HG03159 (cell line): ENCODE data around the gene SPEG.
"Not testable (repeated sequence)": the region's sequence is repeated elsewhere in the genome, so short reads cannot be mapped to it uniquely, and the experiment has no call there.

Source experiments
- ATAC-seq: cut with Tn5 transposase; IDR thresholded peaks from one replicate; pipeline ENCODE4 v1.9.1; 2021; ENCODE audit warnings: mild to moderate bottlenecking, moderate library complexity; ENCODE audit not compliant: unreplicated experiment

SPEG gene

DNA sequence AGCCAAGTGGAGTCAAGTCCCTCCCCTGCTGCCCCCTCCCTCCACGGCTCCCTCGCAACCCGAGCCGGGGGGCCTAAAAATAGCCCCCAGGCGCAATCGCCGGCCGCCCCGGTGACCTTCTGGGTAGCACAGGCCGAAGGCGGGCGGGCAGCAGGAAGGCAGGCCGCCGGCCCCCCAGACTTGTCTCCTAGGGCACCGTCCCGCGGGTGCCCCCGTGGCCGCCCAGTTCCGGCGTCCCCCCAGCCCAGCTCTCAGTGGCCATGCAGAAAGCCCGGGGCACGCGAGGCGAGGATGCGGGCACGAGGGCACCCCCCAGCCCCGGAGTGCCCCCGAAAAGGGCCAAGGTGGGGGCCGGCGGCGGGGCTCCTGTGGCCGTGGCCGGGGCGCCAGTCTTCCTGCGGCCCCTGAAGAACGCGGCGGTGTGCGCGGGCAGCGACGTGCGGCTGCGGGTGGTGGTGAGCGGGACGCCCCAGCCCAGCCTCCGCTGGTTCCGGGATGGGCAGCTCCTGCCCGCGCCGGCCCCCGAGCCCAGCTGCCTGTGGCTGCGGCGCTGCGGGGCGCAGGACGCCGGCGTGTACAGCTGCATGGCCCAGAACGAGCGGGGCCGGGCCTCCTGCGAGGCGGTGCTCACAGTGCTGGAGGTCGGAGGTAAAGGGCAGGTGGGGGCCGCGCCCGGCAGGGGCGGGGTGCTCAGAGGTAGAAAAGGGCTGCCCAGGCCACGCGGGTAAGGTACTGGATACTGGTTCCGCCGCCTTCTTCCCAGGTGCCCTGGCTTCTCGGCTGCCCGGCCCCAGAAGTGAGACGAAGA is at the start of gene SPEG:
TSS of gene SPEG (plus strand) at position 126 of the 808 bp plus-strand sequence. CDS start at position 261, 135 bp downstream.
- no peak for ATAC-seq

DNA sequence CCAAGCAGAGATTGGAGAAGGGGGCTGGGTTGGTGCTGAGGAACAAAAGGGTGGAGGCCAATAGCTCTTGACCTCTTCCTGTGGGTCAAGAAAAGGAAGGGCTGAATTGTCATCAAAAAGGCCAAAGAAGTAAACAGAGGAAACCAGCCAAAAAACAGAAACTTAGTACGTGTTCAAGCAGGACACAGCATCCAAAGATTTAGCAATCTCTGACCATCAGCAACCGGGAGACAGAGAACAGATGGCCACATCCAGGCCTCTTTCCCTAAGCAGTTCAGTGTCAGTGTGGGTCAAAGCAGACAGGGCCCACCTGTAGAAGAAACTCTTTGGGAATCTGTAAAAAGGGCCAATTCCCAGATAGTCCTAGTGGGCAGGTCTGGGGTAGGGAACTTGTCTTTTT is 49.8 kb upstream of the SPEG start:
- ATAC-seq, result no peak

DNA sequence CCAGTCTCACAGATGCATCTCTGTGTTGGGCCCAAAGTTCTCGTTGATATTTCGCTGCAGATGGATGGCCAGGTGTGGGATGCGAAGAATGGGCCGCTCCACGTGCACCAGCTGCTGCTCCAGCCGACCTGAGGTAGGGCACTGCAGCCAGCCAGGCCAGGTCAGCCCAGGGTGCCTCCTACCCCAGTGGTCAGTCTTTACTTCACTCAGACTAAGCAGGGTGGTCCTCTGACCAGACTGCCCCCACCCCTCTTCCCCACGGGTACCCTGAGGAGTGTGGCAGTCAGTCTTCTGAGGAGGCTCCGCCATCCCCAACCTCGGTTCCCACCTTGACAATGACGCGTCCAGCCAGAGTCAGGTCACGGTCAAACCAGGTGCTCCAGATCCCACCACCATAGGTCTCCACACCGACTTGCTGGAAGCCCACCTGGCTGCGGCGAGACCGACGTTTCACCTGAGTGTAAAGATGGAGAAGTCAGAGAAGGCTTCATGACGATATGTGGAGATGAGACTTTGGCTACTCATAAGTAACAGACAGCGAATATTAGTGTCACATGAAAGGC is 48.6 kb upstream of the SPEG start:
- ATAC-seq, result no peak

DNA sequence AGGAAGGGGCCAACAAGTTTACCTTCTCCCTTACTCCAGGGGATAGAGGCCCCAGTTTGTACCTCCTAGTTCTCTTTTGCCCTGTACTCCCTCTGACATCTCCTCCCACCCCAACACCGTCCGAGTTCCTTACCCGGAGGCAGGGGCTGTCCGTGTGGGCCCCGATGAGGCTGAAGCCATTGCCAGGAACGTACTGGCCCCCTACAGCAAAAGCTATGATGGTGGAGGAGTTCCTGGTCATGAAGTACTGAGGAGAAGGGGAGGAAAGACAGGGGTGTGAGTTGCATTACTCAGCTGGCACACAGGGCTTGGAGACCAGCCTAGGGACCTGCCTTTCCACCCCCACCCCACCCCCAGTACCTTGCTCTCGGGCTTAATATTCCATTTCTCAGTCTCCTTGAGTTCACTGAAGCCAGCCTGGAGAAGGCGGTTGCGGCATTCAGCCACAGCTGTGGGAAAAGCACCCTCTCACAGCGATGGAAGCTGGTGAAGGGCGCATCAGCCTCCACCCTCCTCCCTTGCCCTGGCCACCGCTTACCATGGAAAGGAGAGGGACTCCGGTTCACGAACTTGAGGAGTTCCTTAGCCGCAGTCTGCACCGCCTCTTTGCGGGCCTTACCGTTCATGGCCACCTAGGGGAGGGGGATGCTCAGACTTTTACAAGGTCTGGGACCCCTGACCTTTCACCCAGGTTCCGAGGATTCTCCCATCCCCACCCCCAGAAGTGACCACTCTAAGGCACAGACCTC is 47.9 kb upstream of the SPEG start:
- ATAC-seq, result no peak

DNA sequence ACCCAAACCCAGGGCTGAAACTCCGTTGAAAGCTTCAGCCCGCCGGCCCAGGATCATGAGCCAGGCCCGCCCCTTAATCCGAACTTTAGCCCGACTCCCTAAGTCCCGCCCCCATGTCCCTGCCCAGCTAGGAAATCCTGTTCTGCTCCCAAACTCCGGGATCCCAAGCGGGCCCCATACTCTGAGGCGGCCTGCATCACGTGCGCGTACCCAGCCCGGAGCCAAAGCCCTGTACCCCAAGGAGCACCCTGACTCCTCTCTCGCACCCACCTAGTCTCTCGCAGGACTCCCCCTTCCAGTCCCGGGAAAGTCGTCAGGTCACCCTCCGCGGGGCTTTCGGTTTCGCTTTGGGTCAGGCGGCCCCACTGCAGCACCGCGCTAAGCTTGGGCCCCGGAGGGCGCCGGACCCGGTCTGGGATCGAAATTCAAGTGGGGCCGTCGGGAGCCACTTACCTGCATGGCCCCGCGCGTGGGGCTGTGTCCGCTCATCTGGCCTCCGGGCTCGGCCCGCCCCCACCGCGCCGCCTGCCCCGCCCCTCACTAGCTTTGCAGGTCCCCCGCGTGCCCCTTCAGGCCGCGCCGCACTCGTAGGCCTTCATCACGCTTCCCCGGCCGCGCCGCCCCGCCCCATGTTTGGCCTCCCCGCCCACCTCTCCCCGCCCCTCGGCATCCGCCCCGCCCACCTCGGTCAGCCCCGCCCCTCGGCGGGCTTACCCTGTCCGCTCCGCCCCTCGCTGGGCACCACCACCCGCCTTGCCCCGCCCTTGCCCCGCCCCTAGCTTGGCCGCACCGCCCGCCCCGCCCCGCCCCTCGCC is 47.1 kb upstream of the SPEG start, which contains the start of gene DNPEP:
TSS of gene DNPEP (minus strand) at position 607 of the 815 bp plus-strand sequence. CDS start at position 489, 118 bp downstream.
- ATAC-seq, result peak; percentile 52

DNA sequence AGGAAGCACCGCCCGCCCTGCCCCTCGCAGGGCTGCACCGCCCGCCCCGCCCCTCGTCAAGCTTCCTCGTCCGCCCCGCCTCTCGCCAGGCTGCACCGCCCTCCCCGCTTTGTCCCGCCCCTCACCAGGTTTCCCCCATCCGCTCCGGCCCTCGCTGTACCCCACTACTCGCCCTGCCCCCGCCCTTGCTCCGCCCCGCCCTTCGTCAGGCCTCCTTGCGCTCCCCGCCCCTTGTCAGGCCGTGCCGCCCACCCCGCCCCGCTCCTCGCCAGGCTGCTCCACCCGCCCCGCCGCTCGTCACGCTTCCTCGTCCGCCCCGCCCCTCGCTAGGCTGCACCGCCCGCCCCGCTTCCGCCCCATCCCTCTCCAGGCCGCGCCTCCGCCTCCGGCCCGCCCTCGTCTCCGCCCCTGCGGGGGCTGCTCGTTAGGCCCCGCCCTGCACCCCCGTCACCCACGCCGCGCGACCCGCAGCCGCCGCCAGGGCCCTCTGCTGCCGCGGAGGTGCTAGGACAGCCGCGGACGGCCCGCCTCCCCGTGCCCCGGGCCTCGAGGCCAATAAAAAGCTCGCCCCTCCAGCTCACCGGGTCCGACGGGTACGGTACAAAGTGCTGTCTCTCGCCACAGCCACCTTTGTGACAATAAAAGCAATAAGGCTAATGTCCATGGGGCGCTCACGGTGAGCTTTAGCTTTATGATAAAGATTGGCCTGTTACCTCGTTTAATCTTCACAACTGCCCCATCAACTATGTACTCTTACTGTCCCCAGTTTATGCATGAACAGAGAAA is 46.3 kb upstream of the SPEG start:
- ATAC-seq, result peak; percentile 83

DNA sequence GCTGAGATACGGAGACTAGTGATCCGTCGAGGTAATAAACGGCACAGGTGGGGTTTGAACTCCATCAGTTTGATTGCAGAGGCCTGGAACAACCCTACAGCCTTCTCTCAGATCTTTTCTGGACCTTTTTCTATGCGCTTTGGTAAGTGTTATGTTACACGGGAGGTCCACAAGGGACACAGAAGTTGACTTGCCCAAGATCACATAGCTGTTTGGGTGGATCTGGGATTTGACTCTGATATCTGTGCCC is 45.8 kb upstream of the SPEG start:
- no peak for ATAC-seq

DNA sequence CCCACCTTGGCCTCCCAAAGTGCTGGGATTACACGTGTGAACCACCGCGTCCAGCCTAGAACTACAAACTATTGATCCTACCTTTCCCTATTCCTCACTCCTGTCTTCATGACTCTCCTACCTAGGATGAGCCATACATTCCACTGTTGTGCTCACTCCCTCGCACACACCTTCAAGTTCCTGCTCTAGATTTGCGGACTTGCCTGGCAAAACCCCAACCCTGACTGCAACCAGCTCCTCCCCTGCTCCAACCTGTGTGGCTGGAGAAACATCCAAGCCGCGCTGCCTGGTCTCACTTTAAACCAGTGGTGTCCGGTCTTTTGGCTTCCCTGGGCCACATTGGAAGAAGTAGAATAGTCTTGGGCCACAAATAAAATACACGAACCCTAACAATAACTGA is 41.9 kb upstream of the SPEG start:
- no peak for ATAC-seq

DNA sequence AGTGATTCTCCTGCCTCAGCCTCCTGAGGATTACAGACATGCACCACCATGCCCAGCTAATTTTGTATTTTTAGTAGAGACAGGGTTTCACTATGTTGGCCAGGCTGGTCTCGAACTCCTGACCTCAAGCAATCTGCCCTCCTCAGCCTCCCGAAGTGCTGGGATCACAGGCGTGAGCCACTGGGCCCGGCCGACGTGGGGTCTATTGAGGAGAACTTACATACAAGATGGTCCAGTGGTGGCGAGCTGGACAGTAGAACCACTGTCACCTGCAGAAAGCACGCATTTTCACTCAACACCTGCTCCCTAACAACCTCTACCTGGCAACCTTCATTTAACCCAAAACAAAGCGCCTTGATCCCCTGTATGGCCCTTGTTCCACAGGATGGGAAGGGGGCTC is 39.6 kb upstream of the SPEG start:
- ATAC-seq, result not testable (repeated sequence)

DNA sequence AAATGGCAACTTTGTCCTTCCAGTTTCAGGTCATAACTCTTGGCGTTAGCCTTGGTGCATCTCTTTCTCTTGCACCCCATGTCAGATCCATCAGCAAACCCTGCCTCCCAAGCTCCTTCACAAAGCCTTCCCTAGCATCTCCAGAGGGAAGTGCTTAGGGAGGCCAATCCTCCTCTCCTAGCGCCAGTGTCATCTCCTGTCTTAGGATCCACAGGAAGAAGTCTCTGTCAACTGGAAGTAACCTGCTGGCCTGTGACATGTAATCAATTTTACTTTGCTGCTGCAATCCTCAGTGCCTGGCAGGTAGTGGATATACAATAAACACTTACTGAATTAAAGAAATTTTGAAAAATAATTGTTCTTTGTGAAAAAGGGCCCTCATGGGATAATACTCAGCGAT is 39.0 kb upstream of the SPEG start:
- no peak for ATAC-seq

DNA sequence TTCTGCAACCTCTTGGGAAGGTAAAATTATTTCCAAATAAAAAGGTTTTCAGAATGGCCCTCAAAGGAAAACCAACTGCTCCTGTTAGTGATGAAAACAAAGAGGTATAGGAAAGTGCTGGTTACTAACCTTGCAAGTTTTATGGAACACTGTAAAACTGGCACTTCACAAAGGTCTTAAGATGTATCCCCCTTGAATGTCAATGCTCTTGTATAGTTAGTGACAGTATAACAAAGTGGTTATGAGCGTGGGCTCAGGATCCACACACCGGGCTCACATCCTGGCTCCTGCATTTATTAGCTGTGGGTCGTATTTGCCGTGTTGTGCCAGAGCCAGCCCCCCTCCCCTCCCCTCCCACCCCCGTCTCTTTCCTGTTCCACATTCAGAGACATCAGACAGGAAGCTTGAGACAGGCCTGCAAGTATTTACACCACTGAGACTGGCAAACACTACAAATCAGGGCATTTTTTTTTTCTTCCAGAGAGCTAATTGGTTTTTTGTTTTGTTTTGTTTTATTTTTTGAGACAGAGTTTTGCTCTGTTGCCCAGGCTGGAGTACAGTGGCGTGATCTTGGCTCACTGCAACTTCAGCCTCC is 37.7 kb upstream of the SPEG start:
- no peak for ATAC-seq

DNA sequence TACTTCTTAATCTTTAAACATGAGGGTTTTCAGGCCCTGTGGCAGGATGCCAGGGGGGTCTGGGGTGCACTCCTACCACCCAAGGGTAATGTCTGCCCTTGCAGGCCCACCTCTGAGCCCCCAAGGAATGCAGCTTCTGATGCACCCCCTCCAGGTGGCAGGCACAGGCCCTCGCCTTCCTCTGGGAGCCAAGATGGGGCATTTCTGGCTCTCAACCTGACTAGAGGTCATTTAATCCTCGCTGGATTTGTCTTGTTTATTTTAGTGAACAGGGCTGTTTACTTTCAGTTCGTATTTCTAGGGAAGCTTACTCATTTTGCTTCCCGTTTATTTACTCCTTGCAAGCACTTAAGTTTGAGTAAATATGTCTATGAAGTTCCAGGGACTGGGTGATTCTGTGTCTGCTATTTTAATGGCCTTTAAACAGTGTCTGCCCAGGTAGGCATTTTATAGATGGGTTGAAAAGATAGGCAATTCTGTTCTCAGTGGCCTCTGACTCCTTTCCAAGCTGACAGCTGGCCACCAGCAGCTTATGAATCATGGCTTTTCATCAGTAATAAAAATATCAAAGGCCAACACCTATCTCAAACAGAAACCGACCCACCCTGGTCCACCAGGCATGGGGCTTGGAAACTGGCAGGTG is 35.8 kb upstream of the SPEG start:
- ATAC-seq, result no peak

DNA sequence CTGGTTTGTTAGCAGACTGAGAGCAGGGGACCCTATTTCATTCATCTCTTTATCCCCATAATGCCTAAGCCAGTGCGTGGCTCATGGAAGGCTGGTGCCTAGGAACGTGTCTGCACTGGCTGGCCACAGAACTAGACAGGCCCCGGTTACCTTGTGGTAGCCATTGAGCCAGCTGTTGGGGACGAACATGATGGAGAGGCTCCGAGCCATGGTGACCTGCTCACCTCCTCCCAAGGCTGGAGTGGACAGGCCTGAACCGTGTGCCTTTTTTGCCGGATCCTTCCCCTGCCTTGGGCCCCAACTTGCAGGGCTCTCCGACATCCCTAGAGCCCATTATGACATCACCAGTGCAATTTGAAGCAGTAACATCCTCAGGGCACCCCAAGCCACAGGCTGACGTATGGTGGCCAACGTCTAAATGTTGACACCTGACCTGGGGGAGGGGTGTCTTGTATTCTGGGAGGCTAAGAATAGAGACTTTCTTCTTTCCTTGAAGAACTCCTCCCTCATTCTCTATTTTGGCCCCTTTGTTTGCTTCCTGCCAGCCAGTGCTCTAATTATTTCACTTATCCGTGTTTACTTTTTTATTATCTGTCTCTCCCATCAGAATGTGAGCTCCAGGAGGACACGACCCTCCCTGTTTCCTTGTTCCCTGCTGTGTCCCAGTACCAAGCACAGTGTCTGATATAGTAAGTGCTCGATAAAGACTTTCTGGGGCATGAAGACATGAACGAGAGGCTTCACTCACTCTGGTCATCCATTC is 34.7 kb upstream of the SPEG start:
- ATAC-seq, result no peak

DNA sequence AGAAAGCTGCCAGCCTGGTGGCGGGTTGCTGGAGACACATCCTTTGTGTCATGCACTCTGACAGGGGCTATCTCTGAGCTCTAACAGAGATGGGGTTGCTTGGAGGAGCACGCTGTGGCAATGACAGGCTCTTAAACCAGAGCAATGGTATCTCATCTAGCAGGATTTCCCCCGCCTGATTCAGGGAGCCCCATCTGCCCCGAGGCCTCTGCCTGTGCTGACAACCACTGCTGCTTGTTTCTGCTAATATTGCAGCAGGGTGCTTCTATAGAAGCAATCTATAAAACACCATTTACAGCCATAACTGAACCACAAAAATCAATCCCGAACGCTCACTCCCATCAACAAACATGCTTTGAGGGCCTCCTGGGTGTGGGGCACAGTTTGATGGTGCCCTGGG is 34.1 kb upstream of the SPEG start:
- ATAC-seq, result no peak

DNA sequence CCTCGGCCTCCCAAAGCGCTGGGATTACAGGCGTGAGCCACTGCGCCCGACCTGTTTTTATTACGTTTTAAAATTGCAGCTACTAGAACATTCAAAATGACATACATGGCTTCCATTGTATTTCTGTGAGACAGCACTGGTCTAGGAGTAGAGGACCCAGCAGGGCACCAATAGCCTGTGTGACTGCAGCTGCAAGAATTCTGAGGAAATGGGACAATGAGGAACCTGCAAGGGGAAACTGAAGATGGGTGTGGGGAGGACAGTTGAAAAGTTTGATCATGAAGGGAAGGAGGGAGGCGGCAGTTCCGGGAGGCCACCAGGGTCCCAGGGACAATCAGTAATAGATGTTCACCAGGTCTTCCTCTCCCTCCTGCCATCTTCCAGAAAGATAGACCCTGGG is 33.0 kb upstream of the SPEG start:
- no peak for ATAC-seq

DNA sequence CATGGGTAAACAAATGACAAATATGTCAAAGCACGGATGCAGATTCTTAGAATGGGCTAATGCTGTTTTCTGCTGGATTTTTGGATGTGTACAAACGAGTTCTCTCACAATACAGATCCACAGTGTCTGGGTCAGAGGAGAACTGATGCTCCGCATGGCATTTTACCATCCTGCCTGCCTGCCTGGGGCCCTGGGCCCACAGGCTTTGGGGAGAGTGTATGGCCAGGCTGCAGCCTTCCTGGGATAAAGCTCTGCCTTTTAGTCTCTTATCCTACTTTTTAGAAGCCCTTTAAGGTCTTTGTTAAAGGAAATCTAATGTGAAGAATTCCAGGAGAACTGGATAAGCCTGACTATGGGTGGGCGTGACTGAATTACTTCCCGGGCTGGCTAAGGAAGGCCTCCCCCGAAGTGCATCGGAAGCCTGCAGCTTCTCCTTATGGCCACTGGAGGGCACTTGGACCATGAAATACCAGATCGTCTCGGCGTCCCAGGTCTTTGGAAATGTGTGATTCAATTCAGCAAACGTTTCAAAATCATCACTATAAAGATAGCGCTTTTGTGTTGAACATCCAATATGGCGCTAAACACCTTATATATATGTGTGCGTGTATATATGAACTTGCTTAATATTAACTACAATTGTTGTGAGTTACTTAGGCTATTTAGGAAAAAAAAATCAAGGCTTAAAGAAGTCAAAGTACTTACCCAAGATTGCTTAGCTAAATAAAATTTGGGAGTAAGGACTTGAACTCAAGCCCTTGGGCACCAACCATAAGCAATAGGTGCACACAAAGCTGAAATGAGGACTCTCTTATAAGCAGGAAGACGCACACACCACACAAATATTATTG is 31.8 kb upstream of the SPEG start:
- ATAC-seq, result peak; percentile 84

DNA sequence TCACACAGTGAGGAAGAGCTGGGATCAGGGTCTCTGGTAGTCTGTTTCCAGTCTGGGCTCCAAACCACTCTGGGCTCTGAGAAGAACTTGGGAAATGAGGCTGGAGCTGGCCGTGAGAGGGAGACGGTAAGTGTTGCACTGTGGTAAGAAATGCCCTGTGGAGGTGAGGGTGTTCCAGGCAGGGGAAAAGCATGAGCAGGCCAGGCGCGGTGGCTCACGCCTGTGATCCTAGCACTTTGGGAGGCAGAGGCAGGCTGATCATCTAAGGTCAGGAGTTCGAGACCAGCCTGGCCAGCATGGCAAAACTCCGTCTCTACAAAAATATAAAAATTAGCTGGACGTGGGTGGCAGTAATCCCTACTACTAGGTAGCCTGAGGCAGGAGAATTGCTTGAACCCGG is 30.8 kb upstream of the SPEG start:
- ATAC-seq, result no peak

DNA sequence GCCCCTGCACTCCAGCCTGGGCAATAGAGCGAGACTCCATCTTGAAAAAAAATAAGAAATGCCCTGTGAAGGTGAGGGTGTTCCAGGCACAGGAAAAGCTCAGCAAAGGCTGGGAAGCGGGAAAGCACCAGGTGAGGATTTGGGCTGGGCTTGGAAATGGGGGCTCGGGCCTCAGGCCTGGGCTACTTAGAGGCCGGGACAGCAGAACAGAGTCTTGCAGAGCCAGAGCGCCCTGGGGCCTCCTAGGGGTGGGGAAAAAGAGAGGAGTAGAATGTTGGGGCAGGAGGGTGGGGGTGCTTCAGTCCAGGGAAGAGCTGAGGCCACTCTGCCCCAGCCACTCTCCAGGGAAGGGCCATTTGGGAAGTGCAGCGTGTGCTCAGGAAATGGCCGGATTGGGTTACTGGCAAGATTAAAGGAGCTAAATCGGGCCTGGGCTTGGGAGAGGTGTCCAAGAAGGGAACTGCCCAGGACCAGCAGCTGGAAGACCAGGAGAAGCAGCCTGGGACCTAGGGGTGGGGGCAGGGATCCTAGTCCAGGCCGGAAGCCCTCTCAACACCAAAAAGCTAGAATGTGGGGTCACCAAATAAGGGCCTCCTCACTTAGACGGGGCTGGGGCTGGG is 30.2 kb upstream of the SPEG start:
- no peak for ATAC-seq
